ENCODE data around the gene NSMCE1.

The NSMCE1 gene

GRCh38 chr16:27191352-27191924 lies 77.1 kb downstream of the NSMCE1 start:
- no peak for DNase-seq (ENCODE audit: low read depth)

GRCh38 chr16:27190316-27190871 lies 78.2 kb downstream of the NSMCE1 start:
- no peak for DNase-seq (ENCODE audit: low read depth)

DNA sequence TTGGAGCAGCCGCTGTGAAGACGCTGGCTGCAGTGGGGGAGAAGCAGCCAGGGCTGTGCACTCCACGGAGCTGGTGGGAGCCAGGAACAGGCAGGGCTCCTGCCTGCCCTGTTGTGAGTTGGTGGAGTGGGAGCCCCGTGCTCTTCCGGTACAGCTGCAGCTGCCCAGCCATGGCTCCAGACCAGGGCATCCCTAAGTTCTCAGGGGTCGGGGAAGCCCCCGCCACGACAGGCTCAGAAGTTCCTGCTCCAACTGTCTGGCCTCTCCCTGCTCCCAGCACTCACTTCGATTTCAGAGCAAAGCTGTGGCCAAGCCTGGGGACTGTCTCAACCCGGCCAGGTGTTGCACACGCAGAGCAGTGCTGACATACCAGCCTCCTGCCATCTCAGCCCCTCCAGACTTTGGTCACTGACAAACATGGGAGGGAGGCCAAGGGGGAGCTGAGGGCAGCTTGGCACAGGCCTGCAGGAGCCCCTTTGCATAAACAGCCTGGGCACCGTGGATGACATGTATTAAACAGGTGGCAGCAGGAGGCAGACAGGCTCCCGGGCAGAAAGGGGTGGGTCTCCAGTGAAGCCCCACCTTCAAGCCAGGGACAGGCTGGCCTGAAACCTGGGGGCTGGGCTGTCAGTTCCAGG lies 79.1 kb downstream of the NSMCE1 start:
- no peak for DNase-seq (ENCODE audit: low read depth)

DNA sequence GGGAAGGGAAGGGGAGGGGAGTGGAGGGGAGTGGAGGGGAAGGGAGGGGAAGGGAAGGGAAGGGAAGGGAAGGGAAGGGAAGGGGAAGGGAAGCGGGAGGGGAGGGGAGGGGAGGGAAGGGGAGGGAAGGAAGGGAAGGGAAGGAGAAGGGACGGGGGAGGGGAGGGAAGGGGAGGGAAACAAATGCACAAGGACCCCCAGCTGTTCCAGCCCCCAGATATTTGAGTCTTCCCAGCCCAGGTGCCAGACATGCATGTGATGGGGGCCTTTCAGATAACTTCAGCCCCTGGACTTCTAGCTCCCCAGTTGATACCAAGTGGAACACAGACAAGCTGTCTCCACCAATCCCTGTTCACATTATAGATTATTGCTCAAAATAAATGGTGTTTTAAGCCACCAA lies 79.9 kb downstream of the NSMCE1 start:
- DNase-seq (ENCODE audit: low read depth): no peak

DNA sequence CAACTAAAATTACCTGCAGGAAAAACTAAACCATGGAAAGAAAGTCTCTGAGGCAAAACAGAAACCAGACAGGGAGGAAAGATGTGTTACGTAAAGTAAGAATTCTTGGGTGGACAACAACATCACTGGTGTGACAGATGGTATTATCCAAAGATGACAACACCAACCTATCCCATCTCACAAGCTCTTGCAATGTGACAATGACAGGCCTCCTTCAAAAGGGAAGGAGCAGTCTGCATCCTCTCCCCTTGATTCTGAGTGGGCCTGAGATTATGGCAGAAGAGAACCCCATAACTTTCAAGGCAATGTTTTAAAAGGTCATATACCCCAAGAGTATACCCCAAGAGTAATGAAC lies 82.8 kb downstream of the NSMCE1 start:
- DNase-seq (ENCODE audit: low read depth): no peak

GRCh38 chr16:27182906-27183405 lies 85.6 kb downstream of the NSMCE1 start:
- no peak for DNase-seq (ENCODE audit: low read depth)

DNA sequence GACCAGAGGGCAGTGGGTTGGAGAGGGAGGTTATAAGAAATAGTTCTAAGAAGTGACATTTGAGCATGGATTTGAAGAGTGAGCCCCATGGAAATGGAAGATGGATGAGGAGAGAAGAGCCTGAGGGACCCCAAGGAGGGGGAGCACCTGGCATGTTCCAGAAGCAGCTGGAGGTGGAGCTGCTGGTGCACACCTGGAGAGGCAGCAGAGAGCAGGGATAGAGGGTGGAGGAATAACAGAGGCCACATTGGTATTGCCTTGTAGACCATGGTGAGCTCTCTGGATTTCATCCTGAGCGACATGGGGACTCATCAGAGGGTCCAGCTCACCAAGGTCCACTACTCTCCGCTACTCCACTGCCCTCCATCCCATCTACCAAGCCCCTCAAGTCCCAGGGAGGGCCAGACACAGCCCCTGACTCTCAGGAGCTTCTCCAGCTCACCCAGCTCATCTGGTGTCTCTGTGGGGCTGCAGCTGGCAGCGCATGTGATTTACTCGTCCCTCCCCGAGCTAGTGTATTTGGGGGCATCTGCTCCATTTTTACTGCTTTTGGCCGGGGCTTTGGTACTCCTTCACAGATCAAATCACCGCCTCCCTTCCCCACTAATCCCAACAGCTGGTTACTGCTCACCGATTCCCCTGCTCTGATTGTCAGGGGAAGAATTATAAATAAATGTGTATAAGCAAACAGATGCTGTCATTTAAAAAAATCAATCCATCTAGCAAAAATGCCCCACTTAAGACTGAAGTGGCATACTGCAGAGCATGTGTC lies 87.4 kb downstream of the NSMCE1 start:
- DNase-seq (ENCODE audit: low read depth): no peak

GRCh38 chr16:27179500-27180072 lies 89.0 kb downstream of the NSMCE1 start:
- DNase-seq (ENCODE audit: low read depth): peak; percentile 80

GRCh38 chr16:27177031-27177774 lies 91.4 kb downstream of the NSMCE1 start:
- no peak for DNase-seq (ENCODE audit: low read depth)

DNA sequence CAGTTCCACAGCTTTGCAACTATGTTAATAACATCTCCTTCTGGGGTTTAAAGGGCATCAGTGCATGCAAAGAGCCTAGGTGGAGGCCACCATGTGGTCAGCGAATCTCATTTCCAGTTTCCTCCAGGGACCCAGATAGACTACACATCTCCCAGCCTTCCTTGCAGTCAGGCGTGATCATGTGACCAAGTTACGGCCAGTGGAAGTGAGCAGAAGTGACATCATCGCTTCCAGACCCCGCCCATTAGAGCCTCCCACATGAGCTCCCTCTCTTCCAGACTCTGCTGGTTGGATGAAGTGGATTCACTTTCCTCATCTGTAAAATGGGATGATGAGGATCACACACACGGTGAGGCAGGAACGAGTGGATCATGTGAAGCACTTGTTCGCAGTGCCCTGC lies 92.7 kb downstream of the NSMCE1 start:
- DNase-seq (ENCODE audit: low read depth): no peak

Measured in activated T-cell treated with anti-CD3 and anti-CD28 coated beads for 48 hours (primary cell).